GM18508 (cell line): ENCODE data around the gene KYNU.

ENCODE experiments used
- ATAC-seq: cut with Tn5 transposase; IDR thresholded peaks from one replicate; pipeline ENCODE4 v1.9.1; 2021; ENCODE audit warnings: moderate number of reproducible peaks; ENCODE audit not compliant: insufficient read depth, unreplicated experiment

The KYNU gene

GRCh38 chr2:142952018-142952417 lies 74.6 kb downstream of the KYNU start:
- ATAC-seq = no peak

- no peak for ATAC-seq
Measured at GRCh38 chr2:142952793-142953494, 75.5 kb downstream of the KYNU start.

- ATAC-seq = no peak
Measured at GRCh38 chr2:142954493-142954892, 77.0 kb downstream of the KYNU start.

- no peak for ATAC-seq
Measured at GRCh38 chr2:142957144-142957543, 79.7 kb downstream of the KYNU start.

GRCh38 chr2:142961202-142961601 lies 83.7 kb downstream of the KYNU start:
- ATAC-seq = no peak

- ATAC-seq = no peak
Measured at GRCh38 chr2:142965443-142965842, 88.0 kb downstream of the KYNU start.

- no peak for ATAC-seq
Measured at GRCh38 chr2:142966284-142966683, 88.8 kb downstream of the KYNU start.

GRCh38 chr2:142967060-142967459 lies 89.6 kb downstream of the KYNU start:
- no peak for ATAC-seq

GRCh38 chr2:142973160-142973821 lies 95.8 kb downstream of the KYNU start:
- no peak for ATAC-seq

- no peak for ATAC-seq
Measured at GRCh38 chr2:142973822-142974207, 96.4 kb downstream of the KYNU start.

- ATAC-seq = no peak
Measured at GRCh38 chr2:142974288-142975024, 97.0 kb downstream of the KYNU start.

- ATAC-seq = no peak
Measured at GRCh38 chr2:142975239-142975638, 97.8 kb downstream of the KYNU start.

GRCh38 chr2:142980246-142981068 lies 103.0 kb downstream of the KYNU start:
- no peak for ATAC-seq

- ATAC-seq = no peak
Measured at GRCh38 chr2:142981069-142981378, 103.6 kb downstream of the KYNU start.

GRCh38 chr2:142981756-142982155 lies 104.3 kb downstream of the KYNU start:
- ATAC-seq = no peak

GRCh38 chr2:142983174-142983573 lies 105.7 kb downstream of the KYNU start:
- peak; percentile 86 for ATAC-seq

GRCh38 chr2:142984657-142985056 lies 107.2 kb downstream of the KYNU start:
- no peak for ATAC-seq

- no peak for ATAC-seq
Measured at GRCh38 chr2:142987044-142987443, 109.6 kb downstream of the KYNU start.

- peak; percentile 43 for ATAC-seq
Measured at GRCh38 chr2:142989273-142990204, 112.1 kb downstream of the KYNU start.

- ATAC-seq = no peak
Measured at GRCh38 chr2:142991295-142991694, 113.8 kb downstream of the KYNU start.
